Transverse colon (tissue), 4 donors: Measurements from ENCODE around the gene PACSIN2. TPM values are rescaled to one million over a fixed set of nuclear protein-coding genes. Genes with fewer than 3 reads are reported as not detected.

Experiments
- DNase-seq: peaks from one replicate; pipeline ENCODE4 v3.0.0-alpha.2; 2019
- H3K27ac ChIP-seq, 4 donors: fragments of 200-600 bp; sonication (generic); 2 replicates each; pipeline ENCODE4 v1.5.1; 2016 to 2018; ENCODE audit warnings: inconsistent platforms in 4 of 4
- H3K27me3 ChIP-seq: fragments of 200-600 bp; sonication (generic); 2 replicates; pipeline ENCODE4 v1.5.1; 2017; ENCODE audit warnings: inconsistent platforms
- H3K36me3 ChIP-seq, 4 donors: fragments of 200-600 bp; sonication (generic); 2 replicates each; pipeline ENCODE4 v1.5.1; 2017 to 2019; ENCODE audit warnings: inconsistent platforms in 4 of 4
- H3K4me1 ChIP-seq, 4 donors: fragments of 200-600 bp; sonication (generic); 2 replicates each; pipeline ENCODE4 v1.5.1; 2017 to 2020; ENCODE audit warnings: inconsistent platforms in 4 of 4
- H3K4me3 ChIP-seq, 4 donors: fragments of 200-600 bp; sonication (generic); 1 replicate in 1 of 4; 2 replicates in 3 of 4; pipeline versions ENCODE4 v1.5.1 to v1.6.1; 2017 to 2019; ENCODE audit warnings: inconsistent platforms in 4 of 4
- H3K9me3 ChIP-seq, 2 donors: fragments of 200-600 bp; sonication (generic); 2 replicates each; pipeline ENCODE4 v1.5.1; 2017 to 2019; ENCODE audit warnings: inconsistent platforms in 2 of 2
- CTCF ChIP-seq, 5 experiments: fragments of 200-600 bp in 3 of 5; fragments of 450-650 bp in 2 of 5; sonication (generic) in 3 of 5; IDR thresholded peaks; 1 replicate in 2 of 5; 2 replicates in 3 of 5; pipeline ENCODE4 v1.5.1; 2016 to 2017; ENCODE audit warnings: antibody characterized with exemption in 5 of 5, inconsistent platforms in 3 of 5, mild to moderate bottlenecking in 2 of 5, moderate library complexity in 1 of 5
- EP300 ChIP-seq: sonication (generic); formaldehyde crosslinking; IDR thresholded peaks from one replicate; pipeline ENCODE4 v1.6.1; 2017; ENCODE audit warnings: antibody characterized with exemption, low read depth
- POLR2A ChIP-seq: fragments of 450-650 bp; IDR thresholded peaks from one replicate; pipeline ENCODE4 v1.6.1; 2016; ENCODE audit warnings: antibody characterized with exemption, mild to moderate bottlenecking, moderate library complexity
- POLR2AphosphoS5 ChIP-seq, 3 donors: sonication (generic); formaldehyde crosslinking; IDR thresholded peaks; one replicate each; pipeline ENCODE4 v1.6.1; 2016; ENCODE audit warnings: antibody characterized with exemption in 3 of 3
- WGBS, 2 donors: methylation state at CpG; one replicate each; pipeline ENCODE4 v1.1.5; 2018; ENCODE audit warnings: low coverage in 1 of 2; 5-methylcytosine and 5-hydroxymethylcytosine counted together
- in situ Hi-C, 4 donors: fragments of 200-750 bp; cut with MboI; loops; one replicate each; pipeline versions ENCODE4 v1.15.0 to v1.15.1; 2017; ENCODE audit warnings: low sequenced_read_pairs in 3 of 4, low pct_ligation_motif_present in 1 of 4, low pct_unique_long_range_greater_than_20kb in 1 of 4
- intact Hi-C: fragments of 100-400 bp; cut with DNase I; formaldehyde crosslinking; loops from one replicate; pipeline ENCODE4 v1.15.1; 2023; ENCODE audit warnings: low total_unique reads
- total RNA-seq, 4 donors: library from RNA; depleted of rRNA; stranded (reverse); fragments of >200 nt; gene quantifications; one replicate each; pipeline ENCODE4 v1.1.0, GENCODE V29; 2016

Gene PACSIN2
- total RNA-seq, 4 donors from 2014 or later = 53.9 to 250 (median 198) TPM

GRCh38 chr22:42948294-42948693 lies 66.7 kb downstream of the PACSIN2 start:
- 40 to 41% methylated on average over 2 of the region's 2 CpGs for WGBS, 2 donors
- intact Hi-C loops = no loop called here
- H3K27ac ChIP-seq = peak overlapping the region in 1 of 4 donors; percentile 9

GRCh38 chr22:42947211-42947990 lies 67.5 kb downstream of the PACSIN2 start:
- peaks cover 3 to 50% (median 35%) of the 10 kb centered on the region in 4 donors for H3K4me1 ChIP-seq

More at GRCh38 chr22:42948294-42948693, 66.7 kb downstream of the PACSIN2 start:
- Histone ChIP-seq H3K27me3 (no peaks in the 10 kb centered on the region), H3K4me1 (peaks cover 3 to 56% (median 37%) of the 10 kb centered on the region in 4 donors), H3K4me3 (no peak overlapping the region), H3K9me3 (no peaks in the 10 kb centered on the region), H3K36me3 (no peaks in the 10 kb centered on the region)
- in situ Hi-C loops = no loop called here
- TF ChIP-seq EP300 (no peak), POLR2AphosphoS5 (IDR thresholded peaks at IDR 0.05) (no peak), POLR2A (no peak), CTCF (IDR thresholded peaks at IDR 0.05) (no peak)
- DNase-seq = no peak

GRCh38 chr22:42946546-42947198 lies 68.3 kb downstream of the PACSIN2 start:
- H3K4me3 ChIP-seq = no peak overlapping the region
- in situ Hi-C loops (no loop called here), intact Hi-C loops (no loop called here)
- no peaks in the 10 kb centered on the region for H3K27me3 ChIP-seq
- H3K27ac ChIP-seq = peak overlapping the region in 3 of 4 donors; percentile 14 to 27 (median 18)
- H3K9me3 ChIP-seq = no peaks in the 10 kb centered on the region
- no peak for TF ChIP-seq EP300
- no peak for TF ChIP-seq POLR2A
- TF ChIP-seq CTCF (IDR thresholded peaks at IDR 0.05) = no peak
- TF ChIP-seq POLR2AphosphoS5 (IDR thresholded peaks at IDR 0.05) = no peak
- H3K4me1 ChIP-seq = peaks cover 3 to 50% (median 35%) of the 10 kb centered on the region in 4 donors
- H3K36me3 ChIP-seq = no peaks in the 10 kb centered on the region
- 86 to 100% methylated on average over 5 to 16 of the region's 16 CpGs for WGBS, 2 donors
- DNase-seq = no peak

More at GRCh38 chr22:42947211-42947990, 67.5 kb downstream of the PACSIN2 start:
- Histone ChIP-seq H3K9me3 (no peaks in the 10 kb centered on the region), H3K4me3 (no peak overlapping the region), H3K27ac (peak overlapping the region in 3 of 4 donors; percentile 9 to 27 (median 18)), H3K27me3 (no peaks in the 10 kb centered on the region), H3K36me3 (no peaks in the 10 kb centered on the region)
- in situ Hi-C loops (no loop called here), intact Hi-C loops (no loop called here)
- 62 to 76% methylated on average over 7 to 12 of the region's 13 CpGs for WGBS, 2 donors
- no peak for DNase-seq
- no peak for TF ChIP-seq POLR2A
- no peak for TF ChIP-seq CTCF (IDR thresholded peaks at IDR 0.05)
- TF ChIP-seq EP300 = no peak
- TF ChIP-seq POLR2AphosphoS5 (IDR thresholded peaks at IDR 0.05) = no peak

- Histone ChIP-seq H3K9me3 (no peaks in the 10 kb centered on the region), H3K27ac (no peak overlapping the region), H3K4me3 (no peak overlapping the region), H3K27me3 (no peaks in the 10 kb centered on the region), H3K4me1 (peaks cover 4 to 56% (median 34%) of the 10 kb centered on the region in 4 donors), H3K36me3 (no peaks in the 10 kb centered on the region)
- WGBS, 2 donors = 75 to 90% methylated on average over 4 to 5 of the region's 5 CpGs
- no peak for DNase-seq
- in situ Hi-C loops (no loop called here), intact Hi-C loops (no loop called here)
- no peak for TF ChIP-seq POLR2A
- TF ChIP-seq POLR2AphosphoS5 (IDR thresholded peaks at IDR 0.05) = no peak
- no peak for TF ChIP-seq CTCF (IDR thresholded peaks at IDR 0.05)
- no peak for TF ChIP-seq EP300
Measured at GRCh38 chr22:42945736-42946135, 69.2 kb downstream of the PACSIN2 start.
